WERI-Rb-1 (cell line): ENCODE results near the gene SLC38A4.
"Not testable (repeated sequence)": the region's sequence is repeated elsewhere in the genome, so short reads cannot be mapped to it uniquely, and the experiment has no call there.

Experiments used
- DNase-seq: peaks from one replicate; pipeline ENCODE4 v3.0.0-alpha.2; 2020
- H3K27ac ChIP-seq: fragments of 250-450 bp; sonication (Bioruptor Pico); 2 replicates; pipeline ENCODE4 v1.5.1; 2020; ENCODE audit warnings: mild to moderate bottlenecking, moderate library complexity
- H3K27me3 ChIP-seq: fragments of 250-450 bp; sonication (Bioruptor Pico); 2 replicates; pipeline ENCODE4 v1.5.1; 2021; ENCODE audit warnings: mild to moderate bottlenecking, low read depth, moderate library complexity; ENCODE audit not compliant: insufficient read depth, severe bottlenecking
- H3K36me3 ChIP-seq: fragments of 250-450 bp; sonication (Bioruptor Pico); 2 replicates; pipeline ENCODE4 v1.5.1; 2020; ENCODE audit warnings: mild to moderate bottlenecking, moderate library complexity
- H3K4me3 ChIP-seq: 2 replicates; pipeline ENCODE4 v1.5.1; 2011; ENCODE audit warnings: low read depth, mild to moderate bottlenecking, control low read depth, low read length
- H3K9me3 ChIP-seq: fragments of 250-450 bp; sonication (Bioruptor Pico); 2 replicates; pipeline ENCODE4 v1.5.1; 2021; ENCODE audit warnings: mild to moderate bottlenecking, moderate library complexity; ENCODE audit not compliant: severe bottlenecking
- TF ChIP-seq, protein P1 (sequence below): IDR thresholded peaks from 2 replicates; pipeline ENCODE4 v1.5.1; 2011; ENCODE audit warnings: low read depth, mild to moderate bottlenecking, control low read depth, inconsistent platforms, low read length

The SLC38A4 gene

GRCh38 chr12:46743456-46743855 lies 82.3 kb downstream of the SLC38A4 start:
- TF ChIP-seq, protein P1, sequence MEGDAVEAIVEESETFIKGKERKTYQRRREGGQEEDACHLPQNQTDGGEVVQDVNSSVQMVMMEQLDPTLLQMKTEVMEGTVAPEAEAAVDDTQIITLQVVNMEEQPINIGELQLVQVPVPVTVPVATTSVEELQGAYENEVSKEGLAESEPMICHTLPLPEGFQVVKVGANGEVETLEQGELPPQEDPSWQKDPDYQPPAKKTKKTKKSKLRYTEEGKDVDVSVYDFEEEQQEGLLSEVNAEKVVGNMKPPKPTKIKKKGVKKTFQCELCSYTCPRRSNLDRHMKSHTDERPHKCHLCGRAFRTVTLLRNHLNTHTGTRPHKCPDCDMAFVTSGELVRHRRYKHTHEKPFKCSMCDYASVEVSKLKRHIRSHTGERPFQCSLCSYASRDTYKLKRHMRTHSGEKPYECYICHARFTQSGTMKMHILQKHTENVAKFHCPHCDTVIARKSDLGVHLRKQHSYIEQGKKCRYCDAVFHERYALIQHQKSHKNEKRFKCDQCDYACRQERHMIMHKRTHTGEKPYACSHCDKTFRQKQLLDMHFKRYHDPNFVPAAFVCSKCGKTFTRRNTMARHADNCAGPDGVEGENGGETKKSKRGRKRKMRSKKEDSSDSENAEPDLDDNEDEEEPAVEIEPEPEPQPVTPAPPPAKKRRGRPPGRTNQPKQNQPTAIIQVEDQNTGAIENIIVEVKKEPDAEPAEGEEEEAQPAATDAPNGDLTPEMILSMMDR: no peak
- Histone ChIP-seq H3K4me3 (no peak overlapping the region), H3K27me3 (no peaks in the 10 kb centered on the region), H3K36me3 (no peaks in the 10 kb centered on the region), H3K9me3 (no peaks in the 10 kb centered on the region), H3K27ac (no peak overlapping the region)
- DNase-seq: no peak

- DNase-seq, H3K9me3 ChIP-seq, H3K27me3 ChIP-seq, H3K27ac ChIP-seq, H3K4me3 ChIP-seq, H3K36me3 ChIP-seq: not testable (repeated sequence)
These were observed 83.5 kb downstream of the SLC38A4 start for GRCh38 chr12:46742271-46742670.

DNA sequence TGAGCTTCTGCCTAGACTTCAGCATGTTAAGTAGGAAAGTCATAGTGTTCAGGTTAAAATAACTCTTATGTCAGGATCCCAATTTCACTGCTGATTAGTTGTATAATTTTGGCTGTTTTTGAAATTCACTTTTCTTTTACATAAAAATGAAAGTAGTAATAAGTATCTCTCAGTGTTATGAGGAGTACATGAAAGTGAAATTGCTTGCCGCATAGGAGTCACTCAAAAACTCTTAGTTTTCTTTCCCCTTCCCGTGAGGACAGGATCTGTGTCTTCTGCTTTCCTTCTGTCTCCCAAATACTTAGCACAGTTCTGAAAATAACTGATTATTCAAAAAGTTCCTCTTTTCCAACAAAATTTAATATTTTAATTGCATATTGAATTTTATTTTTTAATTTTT lies 100.5 kb downstream of the SLC38A4 start:
- Histone ChIP-seq H3K36me3 (no peaks in the 10 kb centered on the region), H3K9me3 (no peaks in the 10 kb centered on the region), H3K27me3 (no peaks in the 10 kb centered on the region), H3K4me3 (no peak overlapping the region), H3K27ac (no peak overlapping the region)
- DNase-seq: no peak
- TF ChIP-seq, protein P1: no peak

GRCh38 chr12:46723629-46724419 lies 102.0 kb downstream of the SLC38A4 start:
- no peak overlapping the region for H3K27ac ChIP-seq
- no peaks in the 10 kb centered on the region for H3K9me3 ChIP-seq
- H3K4me3 ChIP-seq: no peak overlapping the region
- TF ChIP-seq, protein P1: no peak
- no peak for DNase-seq
- H3K36me3 ChIP-seq: no peaks in the 10 kb centered on the region
- no peaks in the 10 kb centered on the region for H3K27me3 ChIP-seq

DNA sequence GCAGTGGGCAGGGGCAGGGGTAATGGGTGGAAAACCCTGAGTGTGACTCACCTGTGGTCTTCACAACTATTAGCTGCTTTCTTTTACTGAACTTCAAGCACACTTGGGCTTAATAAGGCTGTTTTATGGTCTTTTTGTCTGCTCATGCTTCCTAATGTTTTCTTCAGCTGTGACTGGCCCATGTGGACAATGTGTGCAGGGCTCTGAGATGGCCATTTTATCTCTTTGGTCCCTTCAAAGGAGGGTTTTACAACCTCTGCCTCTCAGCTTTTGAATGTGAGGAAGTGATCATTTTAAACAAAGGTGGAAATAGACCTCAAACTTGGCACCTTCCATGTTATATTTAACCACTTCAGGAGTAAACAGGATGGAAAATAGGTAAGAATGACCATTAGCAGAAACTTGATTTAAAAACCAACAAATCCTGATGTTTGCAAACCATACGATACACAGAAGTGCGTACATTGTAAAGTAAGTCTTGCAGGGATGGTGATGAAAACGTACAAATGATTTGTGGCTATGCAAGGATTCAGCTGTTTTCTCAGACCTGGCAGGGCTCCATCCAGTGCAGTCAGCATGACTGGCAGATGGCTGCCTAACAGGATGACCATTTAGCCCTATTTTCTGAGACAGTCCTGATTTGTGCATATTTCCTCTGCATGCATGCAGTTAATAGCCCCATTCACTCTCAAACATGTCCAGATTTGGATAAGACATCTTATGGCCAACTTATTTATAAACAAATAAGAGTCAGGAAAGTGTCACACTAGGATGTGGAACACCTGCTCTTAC lies 103.2 kb downstream of the SLC38A4 start:
- DNase-seq: no peak
- TF ChIP-seq, protein P1: no peak
- Histone ChIP-seq H3K36me3 (no peaks in the 10 kb centered on the region), H3K9me3 (no peaks in the 10 kb centered on the region), H3K27ac (no peak overlapping the region), H3K27me3 (no peaks in the 10 kb centered on the region), H3K4me3 (no peak overlapping the region)

- Histone ChIP-seq H3K27ac (no peak overlapping the region), H3K36me3 (no peaks in the 10 kb centered on the region), H3K27me3 (no peaks in the 10 kb centered on the region), H3K9me3 (no peaks in the 10 kb centered on the region), H3K4me3 (no peak overlapping the region)
- no peak for DNase-seq
- TF ChIP-seq, protein P1: no peak
These were observed 107.3 kb downstream of the SLC38A4 start for GRCh38 chr12:46718495-46718894.
